DOHH2 (cell line): ENCODE data around the gene PTMS.

ENCODE experiments used
- H3F3A ChIP-seq: fragments of 200-600 bp; sonication (generic), shearing (Covaris generic); 2 replicates; pipeline ENCODE4 v1.6.0; 2016; ENCODE audit warnings: antibody characterized with exemption, mild to moderate bottlenecking; ENCODE audit not compliant: control insufficient read depth, insufficient read depth
- H3K27ac ChIP-seq: fragments of 200-600 bp; sonication (generic); 2 replicates; pipeline ENCODE4 v1.5.1; 2014; ENCODE audit warnings: low read depth, mild to moderate bottlenecking, low read length, moderate library complexity
- H3K27me3 ChIP-seq: fragments of 200-600 bp; sonication (generic); 2 replicates; pipeline ENCODE4 v1.6.1; 2014; ENCODE audit warnings: mild to moderate bottlenecking, low read length, mixed read lengths; ENCODE audit not compliant: control insufficient read depth
- H3K36me3 ChIP-seq: fragments of 200-600 bp; sonication (generic); 2 replicates; pipeline ENCODE4 v1.6.1; 2014; ENCODE audit warnings: mild to moderate bottlenecking, low read length, moderate library complexity, mixed read lengths; ENCODE audit not compliant: control insufficient read depth
- H3K4me1 ChIP-seq: fragments of 200-600 bp; sonication (generic); 2 replicates; pipeline ENCODE4 v1.6.1; 2014; ENCODE audit warnings: mild to moderate bottlenecking, low read length, mixed read lengths; ENCODE audit not compliant: control insufficient read depth
- H3K4me2 ChIP-seq: fragments of 200-600 bp; sonication (generic); 2 replicates; pipeline ENCODE4 v1.6.0; 2014; ENCODE audit warnings: mild to moderate bottlenecking, low read length, moderate library complexity
- H3K4me3 ChIP-seq: fragments of 200-600 bp; sonication (generic); 2 replicates; pipeline ENCODE4 v1.5.1; 2014; ENCODE audit warnings: mild to moderate bottlenecking, low read length, mixed read lengths
- H3K79me2 ChIP-seq: fragments of 200-600 bp; sonication (generic); 2 replicates; pipeline ENCODE4 v1.6.1; 2014; ENCODE audit warnings: mild to moderate bottlenecking, low read length, mixed read lengths; ENCODE audit not compliant: control insufficient read depth
- H3K9me2 ChIP-seq: fragments of 200-600 bp; sonication (generic); replicated peaks from 2 replicates; pipeline ENCODE4 v1.6.1; 2014; ENCODE audit warnings: mild to moderate bottlenecking, low read length, mixed read lengths; ENCODE audit not compliant: control insufficient read depth
- H3K9me3 ChIP-seq: fragments of 200-600 bp; sonication (generic); 2 replicates; pipeline ENCODE4 v1.6.1; 2014; ENCODE audit warnings: antibody characterized with exemption, low read length, mixed read lengths; ENCODE audit not compliant: control insufficient read depth, insufficient read depth
- H4K20me1 ChIP-seq: fragments of 200-600 bp; sonication (generic); 2 replicates; pipeline ENCODE4 v1.6.0; 2014; ENCODE audit warnings: low read depth, mild to moderate bottlenecking, antibody characterized with exemption, low read length, moderate library complexity; ENCODE audit not compliant: control insufficient read depth, insufficient read depth
- EZH2phosphoT487 ChIP-seq: fragments of 200-600 bp; sonication (generic); IDR thresholded peaks from 2 replicates; pipeline ENCODE4 v1.6.1; 2017; ENCODE audit warnings: borderline replicate concordance, mild to moderate bottlenecking, antibody characterized with exemption, low read length, moderate library complexity, mixed read lengths
- TF ChIP-seq, protein P1 (sequence below): fragments of 200-600 bp; sonication (generic); IDR thresholded peaks from one replicate; pipeline ENCODE4 v1.5.1; 2014; ENCODE audit warnings: antibody characterized with exemption, mild to moderate bottlenecking, low read depth, low read length; ENCODE audit not compliant: poor library complexity, severe bottlenecking

Gene PTMS

DNA sequence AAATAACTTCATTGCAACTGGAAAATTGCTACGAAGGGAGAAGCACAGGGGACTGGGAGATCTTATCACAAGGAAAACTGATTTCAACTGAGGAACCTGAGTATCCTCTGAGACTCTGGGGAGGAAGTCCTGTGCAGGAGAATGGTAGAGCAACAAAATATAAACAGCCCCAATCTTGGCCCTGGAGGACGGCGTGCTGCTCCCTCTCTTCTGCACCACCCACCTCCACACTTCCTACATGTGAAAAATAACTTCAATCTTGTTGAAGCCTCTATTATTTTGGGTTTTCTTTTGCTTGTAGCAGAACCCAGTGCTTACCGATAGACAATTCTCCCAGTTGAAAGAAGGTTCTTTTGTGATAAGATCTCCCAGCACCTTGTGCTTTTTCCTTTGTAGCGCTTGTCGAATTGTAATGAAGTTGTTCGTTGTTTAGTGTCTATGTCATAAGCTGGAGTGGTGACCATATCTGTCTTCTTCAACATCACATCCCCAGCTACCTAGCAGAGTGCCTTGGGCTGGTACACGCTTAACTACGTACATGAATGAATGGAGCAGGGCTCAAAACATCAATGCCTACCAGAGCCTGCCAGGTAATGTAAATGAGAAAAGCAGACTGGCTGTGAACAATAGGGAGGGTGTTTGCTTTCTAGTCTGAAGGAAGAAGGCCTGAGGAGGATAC, 20.4 kb downstream of the PTMS start:
- H3K9me3 ChIP-seq, result no peaks in the 10 kb centered on the region
- H3F3A ChIP-seq, result no peaks in the 10 kb centered on the region
- no peak overlapping the region for H3K4me2 ChIP-seq
- no peaks in the 10 kb centered on the region for H3K36me3 ChIP-seq
- peaks cover 21% of the 10 kb centered on the region for H3K27me3 ChIP-seq
- no peaks in the 10 kb centered on the region for H3K4me1 ChIP-seq
- H3K4me3 ChIP-seq, result no peak overlapping the region
- no peaks in the 10 kb centered on the region for H4K20me1 ChIP-seq
- no peaks in the 10 kb centered on the region for H3K79me2 ChIP-seq
- TF ChIP-seq, protein P1, sequence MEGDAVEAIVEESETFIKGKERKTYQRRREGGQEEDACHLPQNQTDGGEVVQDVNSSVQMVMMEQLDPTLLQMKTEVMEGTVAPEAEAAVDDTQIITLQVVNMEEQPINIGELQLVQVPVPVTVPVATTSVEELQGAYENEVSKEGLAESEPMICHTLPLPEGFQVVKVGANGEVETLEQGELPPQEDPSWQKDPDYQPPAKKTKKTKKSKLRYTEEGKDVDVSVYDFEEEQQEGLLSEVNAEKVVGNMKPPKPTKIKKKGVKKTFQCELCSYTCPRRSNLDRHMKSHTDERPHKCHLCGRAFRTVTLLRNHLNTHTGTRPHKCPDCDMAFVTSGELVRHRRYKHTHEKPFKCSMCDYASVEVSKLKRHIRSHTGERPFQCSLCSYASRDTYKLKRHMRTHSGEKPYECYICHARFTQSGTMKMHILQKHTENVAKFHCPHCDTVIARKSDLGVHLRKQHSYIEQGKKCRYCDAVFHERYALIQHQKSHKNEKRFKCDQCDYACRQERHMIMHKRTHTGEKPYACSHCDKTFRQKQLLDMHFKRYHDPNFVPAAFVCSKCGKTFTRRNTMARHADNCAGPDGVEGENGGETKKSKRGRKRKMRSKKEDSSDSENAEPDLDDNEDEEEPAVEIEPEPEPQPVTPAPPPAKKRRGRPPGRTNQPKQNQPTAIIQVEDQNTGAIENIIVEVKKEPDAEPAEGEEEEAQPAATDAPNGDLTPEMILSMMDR, result no peak
- TF ChIP-seq EZH2phosphoT487, result no peak
- no peak overlapping the region for H3K27ac ChIP-seq
- H3K9me2 ChIP-seq, result no peaks in the 10 kb centered on the region

DNA sequence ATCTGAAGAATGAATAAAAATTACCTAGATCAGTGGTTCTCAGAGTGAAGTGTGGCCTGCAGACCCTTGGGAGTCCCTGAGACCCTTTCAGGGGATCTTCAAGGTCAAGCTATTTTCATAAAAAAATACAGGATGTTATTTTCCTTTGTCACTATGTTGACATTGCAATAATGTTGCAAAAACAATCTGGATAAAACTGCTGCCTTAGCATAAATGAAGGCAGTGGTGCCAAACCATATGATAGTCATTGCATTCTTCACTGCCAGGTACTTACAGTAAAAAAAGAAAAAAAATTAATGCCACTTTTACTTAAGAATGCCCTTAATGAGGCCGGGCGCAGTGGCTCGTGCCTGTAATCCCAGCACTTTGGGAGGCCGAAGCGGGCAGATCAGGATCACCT, 21.1 kb downstream of the PTMS start:
- TF ChIP-seq EZH2phosphoT487, result no peak
- TF ChIP-seq, protein P1, result no peak
- H3K4me3 ChIP-seq, result no peak overlapping the region
- no peaks in the 10 kb centered on the region for H3K79me2 ChIP-seq
- H3K4me2 ChIP-seq, result no peak overlapping the region
- H3K9me3 ChIP-seq, result no peaks in the 10 kb centered on the region
- no peak overlapping the region for H3K27ac ChIP-seq
- H3K4me1 ChIP-seq, result peaks cover 3% of the 10 kb centered on the region
- H3K9me2 ChIP-seq, result no peaks in the 10 kb centered on the region
- H3K27me3 ChIP-seq, result peaks cover 28% of the 10 kb centered on the region
- no peaks in the 10 kb centered on the region for H3F3A ChIP-seq
- no peaks in the 10 kb centered on the region for H3K36me3 ChIP-seq
- no peaks in the 10 kb centered on the region for H4K20me1 ChIP-seq

DNA sequence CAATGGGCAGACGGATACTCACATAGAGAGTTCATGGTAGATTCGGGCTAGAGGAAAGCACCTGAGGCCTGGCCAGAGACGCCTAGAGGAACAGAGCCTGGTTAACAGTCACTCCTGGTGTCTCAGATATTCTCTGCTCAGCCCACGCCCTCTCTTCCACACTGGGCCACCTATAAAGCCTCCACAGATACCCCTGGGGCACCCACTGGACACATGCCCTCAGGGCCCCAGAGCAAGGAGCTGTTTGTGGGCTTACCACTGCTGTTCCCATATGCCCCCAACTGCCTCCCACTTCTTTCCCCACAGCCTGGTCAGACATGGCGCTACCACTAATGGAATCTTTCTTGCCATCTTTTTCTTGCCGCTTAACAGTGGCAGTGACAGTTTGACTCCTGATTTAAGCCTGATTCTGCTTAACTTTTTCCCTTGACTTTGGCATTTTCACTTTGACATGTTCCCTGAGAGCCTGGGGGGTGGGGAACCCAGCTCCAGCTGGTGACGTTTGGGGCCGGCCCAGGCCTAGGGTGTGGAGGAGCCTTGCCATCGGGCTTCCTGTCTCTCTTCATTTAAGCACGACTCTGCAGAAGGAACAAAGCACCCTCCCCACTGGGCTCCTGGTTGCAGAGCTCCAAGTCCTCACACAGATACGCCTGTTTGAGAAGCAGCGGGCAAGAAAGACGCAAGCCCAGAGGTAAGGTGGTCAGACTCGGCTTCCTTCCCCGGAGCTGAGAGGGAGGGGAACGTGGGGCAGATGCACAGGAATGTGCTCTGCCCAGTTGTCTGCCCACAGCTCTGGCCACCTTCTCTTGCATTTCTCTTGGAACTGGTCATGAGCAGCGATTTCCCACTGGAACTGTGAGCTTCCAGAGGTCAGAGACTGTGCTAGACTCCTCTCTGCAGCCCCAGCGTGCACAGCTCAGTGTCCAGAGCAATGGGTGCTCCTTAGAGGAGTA, 23.1 kb downstream of the PTMS start, which contains the start of gene CD4:
TSS of gene CD4 (plus strand) at position 557 of the 953 bp plus-strand sequence. CDS start 10,611 bp downstream, outside the sequence.
- Histone ChIP-seq H3K36me3 (no peaks in the 10 kb centered on the region), H3K4me1 (peaks cover 13% of the 10 kb centered on the region), H3F3A (no peaks in the 10 kb centered on the region), H3K4me2 (no peak within 1 kb of the TSS), H3K27ac (no peak within 1 kb of the TSS), H3K9me2 (no peaks in the 10 kb centered on the region), H3K9me3 (no peaks in the 10 kb centered on the region), H3K79me2 (no peaks in the 10 kb centered on the region), H4K20me1 (no peaks in the 10 kb centered on the region), H3K27me3 (peaks cover 39% of the 10 kb centered on the region), H3K4me3 (no peak within 1 kb of the TSS)
- TF ChIP-seq, protein P1, result no peak
- no peak for TF ChIP-seq EZH2phosphoT487
